Large intestine (tissue), 3 donors: ENCODE data around the gene CEP104. TPM values are rescaled to one million over a fixed set of nuclear protein-coding genes. Genes with fewer than 3 reads are reported as not detected.

Experiments used
- DNase-seq, 2 donors: peaks; one replicate each; pipeline versions ENCODE4 v3.0.0 to v3.0.0-alpha.2; 2013
- H3K27ac ChIP-seq: one replicate; pipeline ENCODE4 v1.5.1; 2013; ENCODE audit warnings: low read length
- H3K27me3 ChIP-seq: 2 replicates; pipeline ENCODE4 v1.6.1; 2013; ENCODE audit warnings: low read length; ENCODE audit not compliant: control insufficient read depth, insufficient read depth
- H3K36me3 ChIP-seq: 2 replicates; pipeline ENCODE4 v1.6.1; 2013; ENCODE audit warnings: low read length; ENCODE audit not compliant: control insufficient read depth, insufficient read depth
- H3K4me1 ChIP-seq: one replicate; pipeline ENCODE4 v1.6.1; 2013; ENCODE audit warnings: low read length; ENCODE audit not compliant: control insufficient read depth, insufficient read depth
- H3K4me3 ChIP-seq: one replicate; pipeline ENCODE4 v1.5.1; 2013; ENCODE audit warnings: low read length
- H3K9me3 ChIP-seq: one replicate; pipeline ENCODE4 v1.6.1; 2013; ENCODE audit warnings: mild to moderate bottlenecking, low read depth, low read length, moderate library complexity; ENCODE audit not compliant: control insufficient read depth
- WGBS: methylation state at CpG from one replicate; pipeline ENCODE4 v1.1.5; 2013; ENCODE audit warnings: low lambda C conversion rate; ENCODE audit not compliant: insufficient coverage; 5-methylcytosine and 5-hydroxymethylcytosine counted together
- polyA plus RNA-seq: library from polyadenylated mRNA; unstranded; fragments of 120-200 nt; gene quantifications from one replicate; pipeline ENCODE4 v1.2.1, GENCODE V29; 2013

The CEP104 gene
- polyA plus RNA-seq, 1 donor = 31.5 TPM

GRCh38 chr1:3902111-3902511 lies 45.1 kb upstream of the CEP104 start:
- no peak overlapping the region for H3K27ac ChIP-seq

GRCh38 chr1:3900969-3901529 lies 44.0 kb upstream of the CEP104 start:
- no CpG with 5 or more reads among the region's 51 CpGs for WGBS
- DNase-seq = peak; percentile 97 to 98
- peak overlapping the region; percentile 95 for H3K27ac ChIP-seq
- H3K36me3 ChIP-seq = no peaks in the 10 kb centered on the region
- H3K4me1 ChIP-seq = no peaks in the 10 kb centered on the region
- H3K4me3 ChIP-seq = peak overlapping the region; percentile 75
- peaks cover 13% of the 10 kb centered on the region for H3K9me3 ChIP-seq
- H3K27me3 ChIP-seq = no peaks in the 10 kb centered on the region

More at GRCh38 chr1:3902111-3902511, 45.1 kb upstream of the CEP104 start:
- WGBS = no CpG with 5 or more reads among the region's 15 CpGs
- Histone ChIP-seq H3K4me1 (no peaks in the 10 kb centered on the region), H3K4me3 (no peak overlapping the region), H3K36me3 (no peaks in the 10 kb centered on the region), H3K27me3 (no peaks in the 10 kb centered on the region), H3K9me3 (peaks cover 13% of the 10 kb centered on the region)
- no peak for DNase-seq

GRCh38 chr1:3900150-3900968 lies 43.3 kb upstream of the CEP104 start, which contains the start of gene C1orf174:
Gene C1orf174 (minus strand): TSS chr1:3900272. CDS start chr1:3900186, 86 bp downstream.
- H3K27ac ChIP-seq = peak within 1 kb of the TSS; percentile 95
- no peaks in the 10 kb centered on the region for H3K4me1 ChIP-seq
- WGBS = no CpG with 5 or more reads among the region's 58 CpGs
- peaks cover 13% of the 10 kb centered on the region for H3K9me3 ChIP-seq
- H3K4me3 ChIP-seq = peak within 1 kb of the TSS; percentile 75
- DNase-seq = peak; percentile 98 to 99
- peaks cover under 1% of the 10 kb centered on the region for H3K36me3 ChIP-seq
- no peaks in the 10 kb centered on the region for H3K27me3 ChIP-seq

DNA sequence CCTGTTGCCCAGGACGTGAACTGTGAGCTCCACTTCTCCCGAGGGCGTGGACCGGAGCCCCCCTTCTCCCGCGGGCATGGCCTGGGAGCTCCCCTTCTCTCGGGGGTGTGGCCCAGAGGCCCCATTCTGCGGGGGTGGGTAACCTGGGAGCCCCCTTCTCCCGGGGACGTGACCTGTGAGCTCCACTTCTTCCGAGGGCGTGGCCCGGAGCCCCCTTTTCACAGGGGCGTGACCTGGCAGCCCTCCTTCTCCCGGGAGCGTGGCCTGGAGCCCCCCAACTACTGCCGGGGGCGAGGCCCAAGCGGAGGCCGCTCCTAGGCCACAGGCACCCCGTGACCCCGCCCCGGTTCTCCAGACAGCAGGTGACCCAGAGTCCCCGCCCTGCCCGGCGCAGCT lies 42.7 kb upstream of the CEP104 start:
- no peaks in the 10 kb centered on the region for H3K4me1 ChIP-seq
- no CpG with 5 or more reads among the region's 26 CpGs for WGBS
- peak in 1 of 2 donors; percentile 30 for DNase-seq
- H3K9me3 ChIP-seq = peaks cover 13% of the 10 kb centered on the region
- H3K36me3 ChIP-seq = peaks cover 5% of the 10 kb centered on the region
- H3K27ac ChIP-seq = peak overlapping the region; percentile 95
- H3K27me3 ChIP-seq = no peaks in the 10 kb centered on the region
- H3K4me3 ChIP-seq = peak overlapping the region; percentile 75

- Histone ChIP-seq H3K9me3 (peaks cover 13% of the 10 kb centered on the region), H3K27me3 (no peaks in the 10 kb centered on the region), H3K4me3 (peak overlapping the region; percentile 75), H3K4me1 (no peaks in the 10 kb centered on the region), H3K36me3 (peaks cover 5% of the 10 kb centered on the region), H3K27ac (peak overlapping the region; percentile 95)
- DNase-seq = no peak
- WGBS = 88% methylated on average over 1 of the region's 10 CpGs
Measured at GRCh38 chr1:3898994-3899753, 42.2 kb upstream of the CEP104 start.

GRCh38 chr1:3898475-3898735 lies 41.4 kb upstream of the CEP104 start:
- Histone ChIP-seq H3K27me3 (no peaks in the 10 kb centered on the region), H3K27ac (no peak overlapping the region), H3K36me3 (peaks cover 5% of the 10 kb centered on the region), H3K4me3 (no peak overlapping the region), H3K9me3 (peaks cover 13% of the 10 kb centered on the region), H3K4me1 (no peaks in the 10 kb centered on the region)
- no peak for DNase-seq

DNA sequence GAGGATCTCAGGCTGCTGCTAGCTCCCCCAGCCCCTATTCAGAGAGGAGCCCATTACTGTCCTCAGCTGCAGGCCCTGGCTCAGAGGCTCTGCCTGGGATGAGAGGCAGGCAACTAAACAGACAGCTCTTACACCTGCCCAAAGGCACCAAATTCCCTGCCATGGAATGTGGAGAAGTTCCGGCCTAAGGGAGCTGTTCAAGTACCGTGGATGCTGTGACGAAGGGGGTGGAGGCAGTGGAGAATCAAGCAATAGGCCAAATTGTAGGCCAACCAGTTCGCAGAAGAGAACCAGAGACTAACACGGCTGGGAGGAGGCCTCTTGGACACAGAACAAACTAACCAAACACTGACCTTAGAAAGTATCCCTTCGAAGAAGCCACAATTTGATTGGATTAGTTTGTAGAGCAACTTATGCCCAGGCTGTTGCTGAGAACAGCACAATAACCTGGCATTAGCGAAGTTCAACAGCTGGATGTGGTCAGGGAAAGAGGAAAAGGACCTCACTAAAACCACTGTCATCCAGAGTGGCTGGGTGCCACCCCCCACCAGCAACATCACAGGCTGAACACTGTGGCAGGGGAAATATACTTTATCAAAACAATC lies 39.5 kb upstream of the CEP104 start:
- WGBS = 100% methylated on average over 1 of the region's 7 CpGs
- H3K27me3 ChIP-seq = no peaks in the 10 kb centered on the region
- DNase-seq = no peak
- peaks cover 13% of the 10 kb centered on the region for H3K9me3 ChIP-seq
- H3K4me1 ChIP-seq = no peaks in the 10 kb centered on the region
- peaks cover 9% of the 10 kb centered on the region for H3K36me3 ChIP-seq
- no peak overlapping the region for H3K4me3 ChIP-seq
- H3K27ac ChIP-seq = no peak overlapping the region

DNA sequence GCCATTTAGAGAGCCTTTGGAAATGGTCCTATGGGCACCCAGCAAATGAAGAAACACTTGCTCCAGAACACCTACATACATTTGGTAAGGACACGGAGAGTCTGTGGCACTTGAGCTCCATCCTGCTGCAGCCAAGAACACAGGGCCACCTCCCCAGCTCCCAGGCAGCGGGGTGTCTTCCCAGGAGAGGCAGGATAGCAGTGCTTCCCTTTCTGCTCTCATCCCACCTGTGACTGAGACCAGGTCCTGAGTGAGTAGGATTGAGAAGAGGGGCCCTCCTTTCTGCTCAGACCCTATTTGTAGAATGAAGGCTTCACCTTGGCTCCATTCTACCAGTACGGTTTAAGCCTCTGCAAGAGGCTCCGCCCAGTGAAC lies 38.9 kb upstream of the CEP104 start:
- Histone ChIP-seq H3K27ac (no peak overlapping the region), H3K4me3 (no peak overlapping the region), H3K9me3 (peaks cover 13% of the 10 kb centered on the region), H3K4me1 (no peaks in the 10 kb centered on the region), H3K27me3 (no peaks in the 10 kb centered on the region), H3K36me3 (peaks cover 13% of the 10 kb centered on the region)
- no CpG with 5 or more reads among the region's 4 CpGs for WGBS
- DNase-seq = no peak

GRCh38 chr1:3895279-3895950 lies 38.4 kb upstream of the CEP104 start:
- no peak overlapping the region for H3K27ac ChIP-seq
- no peak for DNase-seq
- no CpG with 5 or more reads among the region's 13 CpGs for WGBS

More at GRCh38 chr1:3895279-3895950, 38.4 kb upstream of the CEP104 start:
- H3K36me3 ChIP-seq = peaks cover 18% of the 10 kb centered on the region
- H3K27me3 ChIP-seq = no peaks in the 10 kb centered on the region
- peaks cover 13% of the 10 kb centered on the region for H3K9me3 ChIP-seq
- no peak overlapping the region for H3K4me3 ChIP-seq
- H3K4me1 ChIP-seq = no peaks in the 10 kb centered on the region
